Glomerular visceral epithelial cell (primary cell): ENCODE data around the gene ERFL.
A peak's percentile ranks its signal among the peaks of the same experiment; 100 is the strongest.

Experiments
- DNase-seq: peaks from one replicate; pipeline ENCODE4 v3.0.0-alpha.2; 2016; ENCODE audit errors: extremely low spot score

ERFL gene

GRCh38 chr19:41859618-41860418 lies 68.4 kb downstream of the ERFL start, which contains the start of gene RPS19:
TSS of gene RPS19 (plus strand) at chr19:41860255. CDS start at chr19:41860775, 520 bp downstream.
- peak; percentile 99 for DNase-seq

DNA sequence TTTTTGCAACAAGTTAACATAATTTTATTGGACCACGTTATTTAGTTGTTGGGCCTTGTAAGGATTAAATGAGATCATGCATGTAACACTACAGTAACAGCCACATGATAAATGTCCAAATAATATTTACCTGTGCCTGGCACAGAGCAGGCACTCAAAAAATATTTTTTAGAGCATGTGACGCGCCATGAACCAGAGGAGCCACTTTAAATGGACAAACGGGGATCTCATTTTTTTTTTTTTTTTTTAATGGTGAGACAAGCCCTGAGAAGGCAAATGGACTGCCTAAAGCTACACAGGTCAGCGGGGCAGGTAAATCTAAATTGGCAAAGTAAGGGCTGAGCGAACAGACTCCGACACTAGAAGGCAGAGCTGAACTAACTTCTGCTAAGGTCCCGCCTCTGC lies 69.0 kb downstream of the ERFL start:
- DNase-seq = no peak
